ENCODE measurements around the gene VAX1.

Gene VAX1

GRCh38 chr10:117163954-117164548 lies 26.0 kb upstream of the VAX1 start:
- H3K27ac ChIP-seq (ENCODE audit: insufficient read depth in 1 of 2, low read depth in 1 of 2, low read length in 2 of 2, poor library complexity in 1 of 2, severe bottlenecking in 2 of 2) = no peak overlapping the region
- H3K4me1 ChIP-seq (ENCODE audit: control extremely low read depth in 1 of 4, control insufficient read depth in 4 of 4, insufficient read depth in 4 of 4, low read length in 3 of 4) = peaks cover 0 to 36% (median 15%) of the 10 kb centered on the region in 4 experiments
- peaks cover 0 to 5% (median 0%) of the 10 kb centered on the region in 5 experiments for H3K9me3 ChIP-seq (ENCODE audit: control extremely low read depth in 1 of 5, control insufficient read depth in 4 of 5, insufficient read depth in 2 of 5, low read depth in 1 of 5, low read length in 4 of 5)
- peak overlapping the region in 1 of 7 experiments; percentile 26 for H3K4me3 ChIP-seq (ENCODE audit: control insufficient read depth in 1 of 7, extremely low read depth in 1 of 7, insufficient read depth in 4 of 7, low read depth in 2 of 7, low read length in 6 of 7)
- ChIA-PET CTCF (interaction anchor here (0.6 to 2.6 kb wide), 8 partner anchors 9 to 367 kb away, joined by 3 to 12 read pairs (median 3); no protein-coding TSS in a partner anchor), POLR2A (no interaction called here)
- WGBS (ENCODE audit: insufficient coverage) = 15% methylated on average over 14 of the region's 16 CpGs
- peaks cover 33 to 100% (median 74%) of the 10 kb centered on the region in 5 experiments for H3K27me3 ChIP-seq (replicated peaks in 2 of 5; ENCODE audit: control insufficient read depth in 4 of 5, insufficient read depth in 5 of 5, low read length in 4 of 5)
- no peaks in the 10 kb centered on the region for H3K36me3 ChIP-seq (ENCODE audit: control insufficient read depth in 4 of 4, insufficient read depth in 4 of 4, low read length in 3 of 4)
- no peak for DNase-seq

GRCh38 chr10:117163061-117163953 lies 25.2 kb upstream of the VAX1 start:
- H3K27me3 ChIP-seq (replicated peaks in 2 of 5; ENCODE audit: control insufficient read depth in 4 of 5, insufficient read depth in 5 of 5, low read length in 4 of 5) = peaks cover 36 to 100% (median 75%) of the 10 kb centered on the region in 5 experiments

GRCh38 chr10:117162093-117163060 lies 24.3 kb upstream of the VAX1 start:
- peaks cover 0 to 5% (median 0%) of the 10 kb centered on the region in 5 experiments for H3K9me3 ChIP-seq (ENCODE audit: control extremely low read depth in 1 of 5, control insufficient read depth in 4 of 5, insufficient read depth in 2 of 5, low read depth in 1 of 5, low read length in 4 of 5)
- ChIA-PET POLR2A (no interaction called here), CTCF (interaction anchor here (1.0 to 2.6 kb wide), 2 partner anchors 13 to 28 kb away, joined by 3 to 12 read pairs; no protein-coding TSS in a partner anchor)
- no peak overlapping the region for H3K4me3 ChIP-seq (ENCODE audit: control insufficient read depth in 1 of 7, extremely low read depth in 1 of 7, insufficient read depth in 4 of 7, low read depth in 2 of 7, low read length in 6 of 7)
- no peak overlapping the region for H3K27ac ChIP-seq (ENCODE audit: insufficient read depth in 1 of 2, low read depth in 1 of 2, low read length in 2 of 2, poor library complexity in 1 of 2, severe bottlenecking in 2 of 2)
- 2% methylated on average over 34 of the region's 39 CpGs for WGBS (ENCODE audit: insufficient coverage)
- no peak for DNase-seq
- H3K36me3 ChIP-seq (ENCODE audit: control insufficient read depth in 4 of 4, insufficient read depth in 4 of 4, low read length in 3 of 4) = no peaks in the 10 kb centered on the region
- peaks cover 0 to 28% (median 11%) of the 10 kb centered on the region in 4 experiments for H3K4me1 ChIP-seq (ENCODE audit: control extremely low read depth in 1 of 4, control insufficient read depth in 4 of 4, insufficient read depth in 4 of 4, low read length in 3 of 4)
- peaks cover 44 to 99% (median 75%) of the 10 kb centered on the region in 5 experiments for H3K27me3 ChIP-seq (replicated peaks in 2 of 5; ENCODE audit: control insufficient read depth in 4 of 5, insufficient read depth in 5 of 5, low read length in 4 of 5)

More at GRCh38 chr10:117163061-117163953, 25.2 kb upstream of the VAX1 start:
- peak in 1 of 3 donors; percentile 51 for DNase-seq
- POLR2A ChIA-PET = no interaction called here
- H3K4me3 ChIP-seq (ENCODE audit: control insufficient read depth in 1 of 7, extremely low read depth in 1 of 7, insufficient read depth in 4 of 7, low read depth in 2 of 7, low read length in 6 of 7) = peak overlapping the region in 3 of 7 experiments; percentile 2 to 32 (median 26)
- CTCF ChIA-PET = interaction anchor here (1.0 to 2.6 kb wide), 5 partner anchors 9 to 367 kb away, joined by 3 to 12 read pairs (median 5); no protein-coding TSS in a partner anchor
- H3K36me3 ChIP-seq (ENCODE audit: control insufficient read depth in 4 of 4, insufficient read depth in 4 of 4, low read length in 3 of 4) = no peaks in the 10 kb centered on the region
- H3K4me1 ChIP-seq (ENCODE audit: control extremely low read depth in 1 of 4, control insufficient read depth in 4 of 4, insufficient read depth in 4 of 4, low read length in 3 of 4) = peaks cover 0 to 35% (median 14%) of the 10 kb centered on the region in 4 experiments
- WGBS (ENCODE audit: insufficient coverage) = 3% methylated on average over 82 of the region's 82 CpGs
- peaks cover 0 to 5% (median 0%) of the 10 kb centered on the region in 5 experiments for H3K9me3 ChIP-seq (ENCODE audit: control extremely low read depth in 1 of 5, control insufficient read depth in 4 of 5, insufficient read depth in 2 of 5, low read depth in 1 of 5, low read length in 4 of 5)
- no peak overlapping the region for H3K27ac ChIP-seq (ENCODE audit: insufficient read depth in 1 of 2, low read depth in 1 of 2, low read length in 2 of 2, poor library complexity in 1 of 2, severe bottlenecking in 2 of 2)

- WGBS (ENCODE audit: insufficient coverage) = 25% methylated on average over 4 of the region's 6 CpGs
- Histone ChIP-seq H3K27ac (ENCODE audit: insufficient read depth in 1 of 2, low read depth in 1 of 2, low read length in 2 of 2, poor library complexity in 1 of 2, severe bottlenecking in 2 of 2) (no peak overlapping the region), H3K27me3 (replicated peaks in 2 of 5; ENCODE audit: control insufficient read depth in 4 of 5, insufficient read depth in 5 of 5, low read length in 4 of 5) (peaks cover 45 to 99% (median 72%) of the 10 kb centered on the region in 5 experiments)
Measured at GRCh38 chr10:117161386-117162033, 23.4 kb upstream of the VAX1 start.

GRCh38 chr10:117160567-117160966 lies 22.5 kb upstream of the VAX1 start:
- Histone ChIP-seq H3K36me3 (ENCODE audit: control insufficient read depth in 4 of 4, insufficient read depth in 4 of 4, low read length in 3 of 4) (no peaks in the 10 kb centered on the region), H3K27me3 (replicated peaks in 2 of 5; ENCODE audit: control insufficient read depth in 4 of 5, insufficient read depth in 5 of 5, low read length in 4 of 5) (peaks cover 43 to 99% (median 70%) of the 10 kb centered on the region in 5 experiments), H3K4me3 (ENCODE audit: control insufficient read depth in 1 of 7, extremely low read depth in 1 of 7, insufficient read depth in 4 of 7, low read depth in 2 of 7, low read length in 6 of 7) (no peak overlapping the region), H3K4me1 (ENCODE audit: control extremely low read depth in 1 of 4, control insufficient read depth in 4 of 4, insufficient read depth in 4 of 4, low read length in 3 of 4) (peaks cover 0 to 22% (median 10%) of the 10 kb centered on the region in 4 experiments), H3K27ac (ENCODE audit: insufficient read depth in 1 of 2, low read depth in 1 of 2, low read length in 2 of 2, poor library complexity in 1 of 2, severe bottlenecking in 2 of 2) (no peak overlapping the region), H3K9me3 (ENCODE audit: control extremely low read depth in 1 of 5, control insufficient read depth in 4 of 5, insufficient read depth in 2 of 5, low read depth in 1 of 5, low read length in 4 of 5) (no peaks in the 10 kb centered on the region)
- WGBS (ENCODE audit: insufficient coverage) = 24% methylated on average over 3 of the region's 5 CpGs
- no peak for DNase-seq
- POLR2A ChIA-PET = no interaction called here
- CTCF ChIA-PET = interaction anchor here (0.9 kb wide), 1 partner anchor 314 kb away, joined by 3 read pairs; no protein-coding TSS in a partner anchor

More at GRCh38 chr10:117161386-117162033, 23.4 kb upstream of the VAX1 start:
- Histone ChIP-seq H3K36me3 (ENCODE audit: control insufficient read depth in 4 of 4, insufficient read depth in 4 of 4, low read length in 3 of 4) (no peaks in the 10 kb centered on the region), H3K9me3 (ENCODE audit: control extremely low read depth in 1 of 5, control insufficient read depth in 4 of 5, insufficient read depth in 2 of 5, low read depth in 1 of 5, low read length in 4 of 5) (peaks cover 0 to 3% (median 0%) of the 10 kb centered on the region in 5 experiments), H3K4me1 (ENCODE audit: control extremely low read depth in 1 of 4, control insufficient read depth in 4 of 4, insufficient read depth in 4 of 4, low read length in 3 of 4) (peaks cover 0 to 28% (median 11%) of the 10 kb centered on the region in 4 experiments), H3K4me3 (ENCODE audit: control insufficient read depth in 1 of 7, extremely low read depth in 1 of 7, insufficient read depth in 4 of 7, low read depth in 2 of 7, low read length in 6 of 7) (no peak overlapping the region)
- ChIA-PET CTCF (no interaction called here), POLR2A (no interaction called here)
- no peak for DNase-seq

- Histone ChIP-seq H3K4me1 (ENCODE audit: control extremely low read depth in 1 of 4, control insufficient read depth in 4 of 4, insufficient read depth in 4 of 4, low read length in 3 of 4) (peaks cover 0 to 16% (median 6%) of the 10 kb centered on the region in 4 experiments), H3K9me3 (ENCODE audit: control extremely low read depth in 1 of 5, control insufficient read depth in 4 of 5, insufficient read depth in 2 of 5, low read depth in 1 of 5, low read length in 4 of 5) (no peaks in the 10 kb centered on the region), H3K4me3 (ENCODE audit: control insufficient read depth in 1 of 7, extremely low read depth in 1 of 7, insufficient read depth in 4 of 7, low read depth in 2 of 7, low read length in 6 of 7) (no peak overlapping the region), H3K27ac (ENCODE audit: insufficient read depth in 1 of 2, low read depth in 1 of 2, low read length in 2 of 2, poor library complexity in 1 of 2, severe bottlenecking in 2 of 2) (no peak overlapping the region), H3K27me3 (replicated peaks in 2 of 5; ENCODE audit: control insufficient read depth in 4 of 5, insufficient read depth in 5 of 5, low read length in 4 of 5) (peaks cover 39 to 99% (median 68%) of the 10 kb centered on the region in 5 experiments), H3K36me3 (ENCODE audit: control insufficient read depth in 4 of 4, insufficient read depth in 4 of 4, low read length in 3 of 4) (no peaks in the 10 kb centered on the region)
- no peak for DNase-seq
- WGBS (ENCODE audit: insufficient coverage) = 21% methylated on average over 5 of the region's 6 CpGs
- ChIA-PET POLR2A (no interaction called here), CTCF (interaction anchor here (1.3 to 1.9 kb wide), 4 partner anchors 14 to 372 kb away, joined by 3 to 7 read pairs (median 5); no protein-coding TSS in a partner anchor)
Measured at GRCh38 chr10:117159390-117159789, 21.3 kb upstream of the VAX1 start.
